ENCODE results near the gene RBM44. TPM values are rescaled to one million over a fixed set of nuclear protein-coding genes. Genes with fewer than 3 reads are reported as not detected.

The RBM44 gene
- total RNA-seq, 1 experiment from 2014 or later: 1.0 TPM

DNA sequence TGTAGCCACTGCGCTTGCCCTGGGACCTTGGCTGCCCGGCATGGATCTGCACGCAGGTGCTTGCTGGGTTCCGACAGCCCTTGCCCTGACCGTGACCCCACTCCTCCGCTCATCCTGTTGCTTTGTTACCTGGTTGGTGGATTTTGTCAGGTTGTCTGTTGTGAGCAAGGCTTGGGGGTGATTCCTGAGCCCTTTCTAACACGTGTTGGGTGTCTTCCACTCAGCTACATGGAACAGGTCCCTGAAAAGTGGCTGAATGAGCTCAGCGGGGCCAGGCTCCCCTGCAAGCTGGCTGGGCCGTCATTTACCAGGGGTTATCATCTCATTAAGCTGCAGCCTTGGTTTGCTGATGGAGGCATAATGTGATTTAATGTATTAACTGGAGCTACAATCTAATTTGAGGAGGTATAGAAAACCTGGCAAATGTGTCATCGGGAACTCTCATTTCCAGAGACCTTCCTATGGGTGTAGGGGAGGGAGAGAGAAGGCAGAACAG, 85.4 kb downstream of the RBM44 start:
- H3K4me1 Mint-ChIP-seq (ENCODE audit: low read depth, unreplicated experiment): no peaks in the 10 kb centered on the region
- H3K4me3 Mint-ChIP-seq (ENCODE audit: low read depth, unreplicated experiment): no peak overlapping the region
- BruUV-seq (replicated peaks): no TSS peak
- intact Hi-C loops (cut with micrococcal nuclease; ENCODE audit: unreplicated experiment): no loop called here
- DNase-seq: no peak
- no peaks in the 10 kb centered on the region for H3K27me3 Mint-ChIP-seq (ENCODE audit: unreplicated experiment)
- H3K9me3 Mint-ChIP-seq (ENCODE audit: low read depth, unreplicated experiment): no peaks in the 10 kb centered on the region
- H3K36me3 Mint-ChIP-seq (ENCODE audit: insufficient read depth, unreplicated experiment): no peaks in the 10 kb centered on the region
- CTCF ChIA-PET: no interaction called here
- no peak overlapping the region for H3K27ac Mint-ChIP-seq (ENCODE audit: unreplicated experiment)
- TF ChIP-seq, protein P1, sequence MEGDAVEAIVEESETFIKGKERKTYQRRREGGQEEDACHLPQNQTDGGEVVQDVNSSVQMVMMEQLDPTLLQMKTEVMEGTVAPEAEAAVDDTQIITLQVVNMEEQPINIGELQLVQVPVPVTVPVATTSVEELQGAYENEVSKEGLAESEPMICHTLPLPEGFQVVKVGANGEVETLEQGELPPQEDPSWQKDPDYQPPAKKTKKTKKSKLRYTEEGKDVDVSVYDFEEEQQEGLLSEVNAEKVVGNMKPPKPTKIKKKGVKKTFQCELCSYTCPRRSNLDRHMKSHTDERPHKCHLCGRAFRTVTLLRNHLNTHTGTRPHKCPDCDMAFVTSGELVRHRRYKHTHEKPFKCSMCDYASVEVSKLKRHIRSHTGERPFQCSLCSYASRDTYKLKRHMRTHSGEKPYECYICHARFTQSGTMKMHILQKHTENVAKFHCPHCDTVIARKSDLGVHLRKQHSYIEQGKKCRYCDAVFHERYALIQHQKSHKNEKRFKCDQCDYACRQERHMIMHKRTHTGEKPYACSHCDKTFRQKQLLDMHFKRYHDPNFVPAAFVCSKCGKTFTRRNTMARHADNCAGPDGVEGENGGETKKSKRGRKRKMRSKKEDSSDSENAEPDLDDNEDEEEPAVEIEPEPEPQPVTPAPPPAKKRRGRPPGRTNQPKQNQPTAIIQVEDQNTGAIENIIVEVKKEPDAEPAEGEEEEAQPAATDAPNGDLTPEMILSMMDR (IDR thresholded peaks at IDR 0.05; ENCODE audit: unreplicated experiment): no peak

DNA sequence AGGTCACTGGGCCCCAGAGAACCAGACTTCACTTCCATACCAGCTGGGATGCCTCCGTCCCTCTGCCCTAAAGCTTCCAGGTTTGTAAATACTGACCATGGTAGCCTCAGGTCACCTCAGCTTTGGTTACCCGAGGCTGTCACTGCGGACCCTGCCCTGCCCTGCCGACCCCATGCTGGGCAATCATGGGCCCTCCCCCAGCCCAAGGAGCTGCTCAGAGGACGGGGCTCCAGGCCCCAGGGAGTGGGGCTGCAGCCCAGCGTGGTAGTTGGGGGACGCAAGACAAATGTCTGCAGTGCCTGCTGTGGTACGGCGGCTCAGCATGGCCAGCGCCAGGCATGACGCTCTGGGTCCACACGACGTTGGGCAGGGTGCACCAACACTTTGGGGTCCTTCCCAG, 86.1 kb downstream of the RBM44 start:
- Mint-ChIP-seq H3K36me3 (ENCODE audit: insufficient read depth, unreplicated experiment) (no peaks in the 10 kb centered on the region), H3K4me1 (ENCODE audit: low read depth, unreplicated experiment) (no peaks in the 10 kb centered on the region), H3K9me3 (ENCODE audit: low read depth, unreplicated experiment) (no peaks in the 10 kb centered on the region), H3K27me3 (ENCODE audit: unreplicated experiment) (no peaks in the 10 kb centered on the region), H3K27ac (ENCODE audit: unreplicated experiment) (no peak overlapping the region), H3K4me3 (ENCODE audit: low read depth, unreplicated experiment) (no peak overlapping the region)
- TF ChIP-seq, protein P1 (IDR thresholded peaks at IDR 0.05; ENCODE audit: unreplicated experiment): no peak
- CTCF ChIA-PET: no interaction called here
- intact Hi-C loops (cut with micrococcal nuclease; ENCODE audit: unreplicated experiment): no loop called here
- BruUV-seq (replicated peaks): no TSS peak
- DNase-seq: no peak

DNA sequence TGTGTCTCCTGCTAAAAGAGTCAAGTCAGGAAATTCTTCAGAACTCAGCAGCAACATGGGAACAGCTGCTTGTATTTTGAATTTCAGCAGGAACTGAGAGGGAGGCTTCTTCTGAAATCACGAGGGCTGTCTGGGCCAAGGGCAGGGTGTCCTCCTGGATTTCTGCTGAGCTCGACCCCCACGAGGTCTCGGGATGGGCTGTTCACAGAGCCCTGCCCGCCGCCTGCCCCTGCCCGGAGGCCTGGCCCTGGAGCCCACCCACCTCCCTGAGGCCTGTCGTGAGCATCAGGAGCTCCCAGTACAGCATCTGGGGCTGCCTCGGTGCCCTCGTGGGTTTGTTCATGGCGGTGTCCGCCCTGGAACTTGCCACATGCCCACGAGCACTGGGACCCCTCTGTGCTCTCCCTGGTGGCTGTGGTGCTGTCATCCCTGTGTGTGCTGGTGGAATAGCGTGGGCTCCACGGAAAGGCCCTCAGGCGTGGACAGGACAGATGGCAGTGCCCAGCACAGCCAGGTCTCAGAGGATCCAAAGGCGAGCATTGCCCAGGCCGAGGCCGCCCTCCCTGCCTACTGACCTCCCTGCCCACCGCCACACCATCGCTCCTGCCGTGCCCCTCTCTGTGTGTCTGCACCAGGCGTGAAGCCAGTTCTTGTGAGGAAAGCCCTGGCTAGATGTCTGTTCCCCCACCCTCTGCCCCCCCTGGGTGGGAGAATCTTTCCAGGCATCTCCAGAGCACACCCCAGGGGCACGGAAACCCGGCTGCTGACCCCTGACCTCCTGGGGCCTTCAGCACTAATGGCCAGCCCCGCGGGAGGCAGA, 86.7 kb downstream of the RBM44 start:
- intact Hi-C loops (cut with micrococcal nuclease; ENCODE audit: unreplicated experiment): no loop called here
- TF ChIP-seq, protein P1 (IDR thresholded peaks at IDR 0.05; ENCODE audit: unreplicated experiment): no peak
- Mint-ChIP-seq H3K27me3 (ENCODE audit: unreplicated experiment) (no peaks in the 10 kb centered on the region), H3K4me3 (ENCODE audit: low read depth, unreplicated experiment) (no peak overlapping the region), H3K9me3 (ENCODE audit: low read depth, unreplicated experiment) (no peaks in the 10 kb centered on the region), H3K27ac (ENCODE audit: unreplicated experiment) (no peak overlapping the region), H3K36me3 (ENCODE audit: insufficient read depth, unreplicated experiment) (no peaks in the 10 kb centered on the region), H3K4me1 (ENCODE audit: low read depth, unreplicated experiment) (no peaks in the 10 kb centered on the region)
- CTCF ChIA-PET: no interaction called here
- no peak for DNase-seq
- no TSS peak for BruUV-seq (replicated peaks)

DNA sequence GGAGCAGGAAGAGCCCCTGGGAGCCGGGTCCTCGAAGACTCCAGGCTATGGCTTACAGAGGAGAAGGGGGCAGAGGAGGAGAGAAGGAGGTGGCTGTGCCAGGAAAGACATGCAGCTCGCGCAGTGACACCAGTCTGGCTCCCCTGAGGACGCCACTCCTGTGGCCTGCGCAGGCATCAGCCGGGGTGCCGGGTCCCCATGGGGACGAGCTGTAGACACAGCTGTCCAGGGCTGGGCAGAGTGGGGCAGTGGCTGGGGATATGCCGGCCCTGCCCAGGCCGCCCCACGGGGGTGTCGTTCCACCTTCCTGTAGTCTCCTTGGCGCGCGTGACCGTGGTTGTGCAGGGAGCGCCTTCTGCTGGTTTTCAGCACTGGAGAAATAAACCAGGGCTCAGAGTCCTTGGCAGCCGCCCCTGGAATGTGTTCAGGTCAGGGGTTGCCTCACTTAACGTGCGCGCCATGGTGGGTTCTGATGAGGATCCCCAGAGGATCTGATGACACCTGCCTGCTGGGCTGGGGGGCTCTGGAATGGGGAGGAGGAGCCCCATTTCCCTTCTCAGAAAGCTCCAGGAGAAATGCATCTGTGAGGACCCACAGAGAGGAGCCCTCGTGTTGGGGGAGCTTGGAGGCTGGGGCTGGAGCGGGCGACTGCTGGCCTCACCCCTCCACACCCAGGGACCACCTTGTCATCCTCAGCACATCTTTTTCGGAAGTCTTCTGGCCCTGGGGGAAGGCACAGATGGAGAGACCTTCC, 87.5 kb downstream of the RBM44 start:
- CTCF ChIA-PET: no interaction called here
- H3K36me3 Mint-ChIP-seq (ENCODE audit: insufficient read depth, unreplicated experiment): no peaks in the 10 kb centered on the region
- H3K4me1 Mint-ChIP-seq (ENCODE audit: low read depth, unreplicated experiment): no peaks in the 10 kb centered on the region
- no peak for DNase-seq
- BruUV-seq (replicated peaks): no TSS peak
- no peak overlapping the region for H3K27ac Mint-ChIP-seq (ENCODE audit: unreplicated experiment)
- no peak overlapping the region for H3K4me3 Mint-ChIP-seq (ENCODE audit: low read depth, unreplicated experiment)
- H3K27me3 Mint-ChIP-seq (ENCODE audit: unreplicated experiment): no peaks in the 10 kb centered on the region
- H3K9me3 Mint-ChIP-seq (ENCODE audit: low read depth, unreplicated experiment): no peaks in the 10 kb centered on the region
- intact Hi-C loops (cut with micrococcal nuclease; ENCODE audit: unreplicated experiment): no loop called here
- TF ChIP-seq, protein P1 (IDR thresholded peaks at IDR 0.05; ENCODE audit: unreplicated experiment): no peak
